ENCODE data around the gene C10orf71.

The C10orf71 gene, protein sequence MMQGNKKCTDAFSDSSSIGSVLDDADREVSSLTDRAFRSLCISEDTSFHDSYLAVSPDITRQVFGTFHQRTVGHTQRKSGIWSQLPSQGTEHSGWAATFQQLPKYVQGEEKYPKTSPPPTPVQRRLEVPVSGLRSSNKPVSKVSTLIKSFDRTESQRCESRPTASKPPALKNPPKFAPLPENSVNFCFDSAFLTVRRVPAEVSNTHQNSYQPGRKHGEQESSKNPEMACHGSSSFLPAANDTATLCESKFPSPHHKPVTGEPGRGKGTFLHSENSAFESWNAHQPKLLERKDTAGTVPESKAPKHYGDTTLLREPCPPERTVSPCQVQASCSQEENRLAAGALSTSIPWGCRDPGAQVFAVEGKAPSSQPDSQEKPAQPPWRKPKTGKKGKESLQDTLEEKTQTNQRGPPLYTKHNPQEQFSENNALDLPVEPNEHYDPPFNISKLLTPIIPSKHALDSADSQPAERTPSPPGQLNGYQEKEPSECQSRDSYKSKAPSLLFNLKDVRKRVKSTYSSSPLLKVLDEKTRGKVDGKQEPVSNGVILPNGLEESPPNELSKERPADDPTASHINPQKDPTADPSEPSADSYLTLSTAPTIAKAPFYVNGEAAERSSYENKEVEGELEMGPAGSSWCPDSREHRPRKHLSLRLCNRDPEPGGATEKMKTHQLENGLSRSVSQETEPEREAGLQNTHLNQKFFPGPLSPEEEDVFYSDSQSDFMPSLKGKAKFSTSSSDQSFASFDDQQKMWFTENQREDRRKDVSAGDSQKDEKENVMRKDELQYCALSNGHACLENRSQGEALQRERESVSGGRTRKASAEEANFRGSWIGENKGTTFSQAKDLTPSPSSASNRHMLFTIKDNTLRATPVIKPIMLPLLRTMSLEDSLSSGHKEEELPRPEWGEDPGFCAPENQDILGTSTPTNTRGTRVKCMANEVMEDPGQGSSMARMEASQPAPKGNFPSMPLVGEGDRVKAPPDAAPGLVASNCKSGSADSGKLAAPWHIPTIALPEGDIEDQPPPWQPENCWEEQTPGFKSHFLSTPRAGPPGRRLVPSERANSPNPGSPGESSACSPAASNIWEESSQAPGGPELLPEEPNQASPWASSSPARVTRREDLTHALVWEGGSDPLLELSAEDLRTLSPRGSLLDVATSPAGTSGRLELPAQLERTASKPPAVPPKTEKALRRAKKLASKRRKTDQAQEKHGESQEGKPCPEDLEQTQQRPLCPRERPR (N-terminal part only)

DNA sequence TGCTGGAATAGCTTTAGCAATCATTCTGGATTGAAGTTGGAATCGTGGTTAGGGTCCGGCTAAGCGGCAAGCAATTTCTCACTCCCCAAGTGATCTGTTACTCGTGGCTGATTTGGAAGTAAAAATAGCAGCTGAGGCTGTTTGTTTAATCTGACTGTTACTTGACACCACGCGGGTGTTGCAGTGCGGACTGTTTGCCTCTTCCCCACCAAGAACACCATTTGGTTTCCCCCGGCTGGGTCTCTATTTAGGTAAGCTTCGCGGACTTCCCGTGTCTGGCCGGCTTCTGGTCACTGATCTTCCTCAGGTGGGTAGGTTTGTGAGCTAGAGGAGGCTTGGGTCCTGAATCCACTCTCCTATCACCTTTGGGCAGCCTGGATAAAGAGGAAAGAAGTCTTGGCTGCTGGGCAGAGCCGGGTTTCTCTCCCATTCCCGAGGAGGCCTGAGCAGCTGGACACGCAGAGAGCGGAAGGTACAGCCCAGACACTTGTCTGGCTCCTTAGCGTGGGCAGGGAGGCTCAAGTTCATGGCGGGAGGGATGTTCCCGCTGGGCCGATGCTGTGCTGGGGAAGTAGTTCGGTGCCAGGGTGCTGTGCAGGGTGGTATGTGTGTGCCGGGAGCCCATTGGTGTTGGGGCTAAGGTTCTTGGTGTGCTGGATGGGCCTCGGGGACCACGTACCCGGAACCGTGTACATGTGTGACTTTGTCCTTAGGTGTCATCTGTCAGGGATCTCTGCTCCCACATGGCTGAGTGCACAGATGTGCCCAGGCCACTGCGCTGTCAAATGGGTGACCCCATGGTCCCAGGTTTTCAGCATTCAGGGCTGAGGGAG is at the start of gene C10orf71:
TSS of gene C10orf71 (plus strand) at position 188 of the 833 bp plus-strand sequence. CDS start 23,376 bp downstream, outside the sequence.
- no peak for DNase-seq (ENCODE audit: low read depth)
- TF ChIP-seq, protein P1, sequence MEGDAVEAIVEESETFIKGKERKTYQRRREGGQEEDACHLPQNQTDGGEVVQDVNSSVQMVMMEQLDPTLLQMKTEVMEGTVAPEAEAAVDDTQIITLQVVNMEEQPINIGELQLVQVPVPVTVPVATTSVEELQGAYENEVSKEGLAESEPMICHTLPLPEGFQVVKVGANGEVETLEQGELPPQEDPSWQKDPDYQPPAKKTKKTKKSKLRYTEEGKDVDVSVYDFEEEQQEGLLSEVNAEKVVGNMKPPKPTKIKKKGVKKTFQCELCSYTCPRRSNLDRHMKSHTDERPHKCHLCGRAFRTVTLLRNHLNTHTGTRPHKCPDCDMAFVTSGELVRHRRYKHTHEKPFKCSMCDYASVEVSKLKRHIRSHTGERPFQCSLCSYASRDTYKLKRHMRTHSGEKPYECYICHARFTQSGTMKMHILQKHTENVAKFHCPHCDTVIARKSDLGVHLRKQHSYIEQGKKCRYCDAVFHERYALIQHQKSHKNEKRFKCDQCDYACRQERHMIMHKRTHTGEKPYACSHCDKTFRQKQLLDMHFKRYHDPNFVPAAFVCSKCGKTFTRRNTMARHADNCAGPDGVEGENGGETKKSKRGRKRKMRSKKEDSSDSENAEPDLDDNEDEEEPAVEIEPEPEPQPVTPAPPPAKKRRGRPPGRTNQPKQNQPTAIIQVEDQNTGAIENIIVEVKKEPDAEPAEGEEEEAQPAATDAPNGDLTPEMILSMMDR (conservative IDR thresholded peaks at IDR 0.05; ENCODE audit: low read length), result no peak
- H3K4me3 ChIP-seq (ENCODE audit: low read length), result no peak within 1 kb of the TSS

DNA sequence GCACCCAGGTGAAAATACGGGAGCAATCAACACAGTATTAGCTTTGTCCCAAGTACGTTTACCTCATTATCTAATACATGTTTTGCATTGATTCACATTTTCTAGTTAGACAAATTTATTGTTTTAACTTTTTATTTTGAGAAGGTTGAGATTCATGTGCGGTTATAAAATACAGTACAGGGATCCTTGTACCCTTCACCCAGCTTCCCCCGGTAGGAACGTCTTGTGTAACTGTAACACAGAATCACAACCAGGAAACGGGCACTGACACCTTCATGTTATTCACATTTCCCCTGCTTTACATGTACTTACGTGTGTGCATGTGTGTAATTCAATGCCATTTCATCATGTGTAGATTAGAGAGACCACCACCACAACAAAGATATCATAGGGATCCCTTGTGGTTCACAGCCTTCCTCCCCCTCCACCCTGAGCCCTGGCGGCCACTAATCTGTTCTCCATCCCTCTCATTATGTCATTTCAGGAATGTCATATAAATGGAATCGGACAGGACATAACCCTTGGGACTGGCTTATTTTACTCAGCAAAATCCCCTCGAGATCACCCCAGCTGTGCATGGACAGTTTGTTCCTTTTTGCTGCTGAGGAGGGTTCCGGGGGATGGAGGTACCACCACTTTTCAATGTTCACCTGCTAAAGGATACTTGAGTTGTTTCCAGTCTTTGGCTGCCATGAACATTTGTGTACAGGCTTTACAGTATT is 46.5 kb upstream of the C10orf71 start:
- no peak for DNase-seq (ENCODE audit: low read depth)
- H3K4me3 ChIP-seq (ENCODE audit: low read length), result no peak overlapping the region
- TF ChIP-seq, protein P1 (conservative IDR thresholded peaks at IDR 0.05; ENCODE audit: low read length), result no peak

DNA sequence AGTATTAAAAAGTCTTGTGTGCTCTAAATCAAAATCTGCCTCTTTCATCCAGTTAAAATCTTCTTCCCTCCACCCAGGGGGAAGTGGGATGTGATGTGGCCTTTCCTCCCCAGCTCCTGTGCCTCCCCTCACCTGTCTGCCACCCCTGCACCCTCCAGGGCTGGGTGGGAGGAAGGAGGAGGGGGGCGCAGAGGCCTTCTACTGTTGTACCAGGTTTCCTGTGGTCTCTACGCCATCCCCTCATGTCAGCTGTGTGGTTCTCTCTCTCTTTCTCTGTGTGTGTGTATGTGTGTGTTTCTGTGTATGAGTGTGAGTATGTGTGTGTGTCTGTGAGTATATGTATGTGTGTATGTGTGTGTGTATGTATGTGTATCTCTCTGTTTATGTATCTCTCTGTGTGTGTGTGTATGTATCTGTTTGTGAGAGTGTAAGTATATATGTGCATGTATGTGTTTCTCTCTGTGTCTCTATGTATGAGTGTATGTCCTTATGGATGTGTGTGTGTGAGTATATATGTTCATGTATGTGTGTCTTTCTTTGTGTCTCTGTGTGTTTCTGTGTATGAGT is 45.5 kb upstream of the C10orf71 start:
- DNase-seq (ENCODE audit: low read depth), result no peak
- no peak overlapping the region for H3K4me3 ChIP-seq (ENCODE audit: low read length)
- TF ChIP-seq, protein P1 (conservative IDR thresholded peaks at IDR 0.05; ENCODE audit: low read length), result no peak

DNA sequence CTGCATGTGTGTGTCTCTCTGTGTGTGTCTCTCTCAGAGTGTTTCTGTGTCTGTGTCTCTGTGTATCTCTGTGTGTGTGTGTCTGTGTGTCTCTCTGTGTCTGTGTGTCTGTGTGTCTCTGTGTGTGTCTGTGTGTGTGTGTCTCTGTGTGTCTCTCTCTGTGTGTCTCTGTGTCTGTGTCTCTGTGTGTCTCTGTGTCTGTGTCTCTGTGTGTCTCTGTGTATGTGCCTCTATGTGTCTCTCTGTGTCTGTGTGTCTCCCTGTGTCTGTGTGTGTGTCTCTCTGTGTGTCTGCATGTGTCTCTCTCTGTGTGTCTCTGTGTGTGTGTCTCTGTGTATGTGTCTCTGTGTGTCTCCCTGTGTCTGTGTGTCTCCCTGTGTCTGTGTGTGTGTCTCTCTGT is 44.8 kb upstream of the C10orf71 start:
- no peak overlapping the region for H3K4me3 ChIP-seq (ENCODE audit: low read length)
- TF ChIP-seq, protein P1 (conservative IDR thresholded peaks at IDR 0.05; ENCODE audit: low read length), result no peak

DNA sequence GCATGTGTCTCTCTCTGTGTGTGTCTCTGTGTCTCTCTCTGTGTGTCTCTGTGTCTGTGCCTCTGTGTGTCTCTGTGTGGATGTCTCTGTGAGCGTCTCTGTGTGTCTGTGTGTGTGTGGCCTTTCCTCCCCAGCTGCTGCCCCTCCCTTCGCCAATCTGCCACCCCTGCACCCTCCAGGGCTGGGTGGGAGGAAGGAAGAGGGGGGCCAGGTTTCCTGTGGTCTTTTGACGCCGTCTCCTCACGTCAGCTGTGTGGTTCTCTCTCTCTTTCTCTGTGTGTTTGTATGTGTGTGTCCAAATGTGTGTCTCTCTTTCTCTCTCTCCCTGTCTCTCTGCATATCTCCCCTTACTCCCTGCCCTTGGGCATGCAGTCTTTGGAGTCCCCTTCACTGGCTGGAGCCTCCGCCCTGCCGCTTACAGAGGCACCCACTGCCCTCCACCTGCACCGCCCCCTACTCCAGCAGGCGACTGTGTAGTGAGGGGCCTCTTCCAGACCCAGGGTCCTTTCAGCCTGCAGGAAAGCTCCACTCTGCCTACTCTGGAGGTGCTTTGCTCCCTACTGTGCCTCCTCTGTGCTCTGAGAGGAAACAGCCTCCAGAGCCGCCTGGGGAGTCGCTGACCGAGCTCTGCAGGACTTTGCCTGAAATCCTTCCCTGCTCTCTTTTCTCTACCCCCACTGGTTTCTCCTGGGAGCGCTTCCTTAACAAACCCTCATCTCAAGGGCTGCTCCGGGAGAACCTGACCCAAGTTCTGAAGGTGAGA is 44.2 kb upstream of the C10orf71 start:
- H3K4me3 ChIP-seq (ENCODE audit: low read length), result no peak overlapping the region
- no peak for DNase-seq (ENCODE audit: low read depth)
- TF ChIP-seq, protein P1 (conservative IDR thresholded peaks at IDR 0.05; ENCODE audit: low read length), result no peak

More for the DNA sequence above, 44.8 kb upstream of the C10orf71 start:
- DNase-seq (ENCODE audit: low read depth), result no peak

Data from AG10803 (cell line).